Kidney (tissue), 14 donors: ENCODE data around the gene CYB5R2. TPM values are rescaled to one million over a fixed set of nuclear protein-coding genes. Genes with fewer than 3 reads are reported as not detected.

Experiments
- DNase-seq, 5 donors: peaks; one replicate each; pipeline ENCODE4 v3.0.0-alpha.2; 2013 to 2020
- FAIRE-seq: peaks from 2 replicates; lab custom pipeline; 2012; peaks lifted over from hg19 to GRCh38; lab: Jason Lieb, UNC
- H3K27ac ChIP-seq, 2 donors: one replicate each; pipeline ENCODE4 v1.7.0; 2013; ENCODE audit warnings: low read depth in 2 of 2, low read length in 2 of 2, inconsistent platforms in 1 of 2
- H3K27me3 ChIP-seq: one replicate; pipeline ENCODE4 v1.7.1; 2013; ENCODE audit warnings: low read length, inconsistent platforms; ENCODE audit not compliant: control insufficient read depth, insufficient read depth
- H3K36me3 ChIP-seq, 3 donors: one replicate each; pipeline versions ENCODE4 v1.7.0 to v1.7.1; 2013; ENCODE audit warnings: low read length in 3 of 3, control low read depth in 1 of 3, inconsistent platforms in 1 of 3; ENCODE audit not compliant: insufficient read depth in 3 of 3, control insufficient read depth in 2 of 3
- H3K4me1 ChIP-seq, 3 donors: one replicate each; pipeline versions ENCODE4 v1.7.0 to v1.7.1; 2013; ENCODE audit warnings: low read length in 3 of 3, inconsistent platforms in 1 of 3, low read depth in 1 of 3; ENCODE audit not compliant: control insufficient read depth in 2 of 3, insufficient read depth in 2 of 3
- H3K4me3 ChIP-seq, 3 donors: one replicate each; pipeline versions ENCODE4 v1.7.0 to v1.8.1; 2013; ENCODE audit warnings: low read length in 3 of 3, control low read depth in 1 of 3, inconsistent platforms in 1 of 3
- H3K9ac ChIP-seq, 3 donors: one replicate each; pipeline versions ENCODE4 v1.7.0 to v1.7.1; 2013; ENCODE audit warnings: low read length in 3 of 3, control low read depth in 1 of 3, inconsistent platforms in 1 of 3
- H3K9me3 ChIP-seq, 3 donors: one replicate each; pipeline versions ENCODE4 v1.7.0 to v1.7.1; 2013; ENCODE audit warnings: low read length in 3 of 3, control low read depth in 1 of 3, inconsistent platforms in 1 of 3; ENCODE audit not compliant: control insufficient read depth in 2 of 3, insufficient read depth in 1 of 3
- intact Hi-C: fragments of 100-400 bp; cut with DNase I; formaldehyde crosslinking; loops from one replicate; pipeline ENCODE4 v1.11.1; 2022
- polyA plus RNA-seq: library from polyadenylated mRNA; stranded (reverse); fragments of 350-450 nt; fragmentation: Illumina TruSeq; extraction: RNeasy Lipid Tissue Mini Kit (QIAGEN cat#74804); gene quantifications from one replicate; pipeline ENCODE4 v1.2.3, GENCODE V29; 2014; ENCODE audit warnings: low read depth, low replicate concordance; ENCODE audit not compliant: insufficient read depth
- total RNA-seq: library from RNA; stranded (reverse); fragmentation: NEBNext Ultra II Directional; extraction: Animal tissue kit (Norgen Biotek cat#: 25700); gene quantifications from one replicate; pipeline ENCODE4 v1.2.1, GENCODE V29; 2021
- TF ChIP-seq, protein P1 (sequence below): IDR thresholded peaks from 3 replicates; pipeline ENCODE4 v1.5.1; 2012; ENCODE audit warnings: mild to moderate bottlenecking, moderate library complexity, borderline replicate concordance; ENCODE audit not compliant: insufficient read depth; ENCODE audit errors: extremely low read depth
- donor health status: control.
- donor health status: control.
- donor health status: control.
- donor health status: control.
- donor health status: control.
- donor health status: DM: yes; HTN: yes; CAD: no.
- donor health status: Normal renal cell carcinoma (clear cell type).

Gene CYB5R2
- total and polyA plus RNA-seq, 2 donors from 2014 or later, result 8.2 to 8.7 TPM

DNA sequence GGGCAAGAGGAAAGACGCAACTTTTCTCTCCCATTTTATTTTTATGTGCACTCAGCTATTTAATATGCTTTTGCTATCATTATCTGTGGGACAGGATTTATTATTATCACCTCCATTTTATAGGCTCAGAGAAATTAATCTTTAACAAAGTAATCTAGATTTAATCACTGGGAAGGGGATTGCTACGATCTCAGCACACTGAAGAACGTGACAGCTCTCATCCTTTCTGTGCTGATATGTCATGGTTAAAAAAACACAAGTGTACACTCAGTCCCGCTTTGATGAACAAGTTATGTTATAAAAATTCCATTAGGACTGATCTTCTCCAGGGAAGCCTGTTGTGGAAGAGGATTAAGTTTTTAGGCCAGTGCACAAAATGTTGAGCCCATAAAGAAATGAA lies 37.6 kb downstream of the CYB5R2 start:
- Histone ChIP-seq H3K27me3 (no peaks in the 10 kb centered on the region), H3K9ac (no peak overlapping the region), H3K4me3 (no peak overlapping the region), H3K9me3 (no peaks in the 10 kb centered on the region), H3K27ac (no peak overlapping the region), H3K36me3 (peaks cover 0 to 68% (median 52%) of the 10 kb centered on the region in 3 donors), H3K4me1 (peaks cover 0 to 9% (median 7%) of the 10 kb centered on the region in 3 donors)
- no peak for FAIRE-seq
- TF ChIP-seq, protein P1, sequence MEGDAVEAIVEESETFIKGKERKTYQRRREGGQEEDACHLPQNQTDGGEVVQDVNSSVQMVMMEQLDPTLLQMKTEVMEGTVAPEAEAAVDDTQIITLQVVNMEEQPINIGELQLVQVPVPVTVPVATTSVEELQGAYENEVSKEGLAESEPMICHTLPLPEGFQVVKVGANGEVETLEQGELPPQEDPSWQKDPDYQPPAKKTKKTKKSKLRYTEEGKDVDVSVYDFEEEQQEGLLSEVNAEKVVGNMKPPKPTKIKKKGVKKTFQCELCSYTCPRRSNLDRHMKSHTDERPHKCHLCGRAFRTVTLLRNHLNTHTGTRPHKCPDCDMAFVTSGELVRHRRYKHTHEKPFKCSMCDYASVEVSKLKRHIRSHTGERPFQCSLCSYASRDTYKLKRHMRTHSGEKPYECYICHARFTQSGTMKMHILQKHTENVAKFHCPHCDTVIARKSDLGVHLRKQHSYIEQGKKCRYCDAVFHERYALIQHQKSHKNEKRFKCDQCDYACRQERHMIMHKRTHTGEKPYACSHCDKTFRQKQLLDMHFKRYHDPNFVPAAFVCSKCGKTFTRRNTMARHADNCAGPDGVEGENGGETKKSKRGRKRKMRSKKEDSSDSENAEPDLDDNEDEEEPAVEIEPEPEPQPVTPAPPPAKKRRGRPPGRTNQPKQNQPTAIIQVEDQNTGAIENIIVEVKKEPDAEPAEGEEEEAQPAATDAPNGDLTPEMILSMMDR, result no peak
- DNase-seq, result no peak
- intact Hi-C loops, result no loop called here

DNA sequence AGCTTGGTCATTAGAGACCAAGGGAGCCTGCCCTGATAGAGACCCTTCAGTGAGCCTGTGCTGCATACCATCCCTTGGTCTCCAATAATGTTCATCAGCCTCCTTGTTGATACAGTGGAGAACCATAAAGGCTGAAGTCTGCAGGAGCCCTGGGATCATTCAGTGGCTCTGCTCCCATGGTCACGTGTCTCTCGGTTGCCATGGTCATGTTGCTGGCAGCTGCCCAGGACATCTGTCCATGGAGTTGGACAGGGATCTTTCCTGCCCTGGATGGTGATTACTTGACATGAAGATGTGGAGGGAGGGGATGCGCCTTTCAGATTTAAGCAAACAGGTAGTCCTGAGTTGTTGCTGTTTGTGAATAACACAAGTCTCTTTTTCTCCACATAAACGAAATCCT lies 38.2 kb downstream of the CYB5R2 start:
- Histone ChIP-seq H3K27ac (no peak overlapping the region), H3K27me3 (no peaks in the 10 kb centered on the region), H3K4me1 (peaks cover 0 to 9% (median 4%) of the 10 kb centered on the region in 3 donors), H3K9me3 (no peaks in the 10 kb centered on the region), H3K4me3 (no peak overlapping the region), H3K9ac (no peak overlapping the region), H3K36me3 (peaks cover 0 to 67% (median 54%) of the 10 kb centered on the region in 3 donors)
- FAIRE-seq (no peak), DNase-seq (no peak)
- intact Hi-C loops, result no loop called here
- TF ChIP-seq, protein P1, result no peak

DNA sequence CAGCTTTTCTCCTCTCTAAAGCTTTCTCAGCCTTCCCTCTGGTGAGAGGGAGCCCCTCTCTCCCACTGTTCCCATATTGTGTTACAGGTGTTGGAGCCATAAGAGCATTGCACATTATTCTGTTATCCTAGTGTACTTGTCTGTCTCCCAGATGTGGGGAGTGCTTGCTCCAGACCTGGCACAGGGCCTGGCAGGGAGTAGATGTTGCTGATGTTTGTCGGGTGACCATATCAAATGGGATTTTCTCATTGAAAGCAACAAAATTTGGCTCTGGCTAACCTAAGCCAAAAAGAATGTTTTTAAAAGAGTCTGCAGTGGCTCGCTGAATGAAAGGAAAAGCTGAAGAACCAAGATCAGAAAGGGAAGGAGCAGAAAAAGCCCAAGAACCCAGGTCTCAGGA lies 41.1 kb downstream of the CYB5R2 start:
- no peak overlapping the region for H3K4me3 ChIP-seq
- TF ChIP-seq, protein P1, result no peak
- intact Hi-C loops, result no loop called here
- peaks cover 4 to 72% (median 58%) of the 10 kb centered on the region in 3 donors for H3K36me3 ChIP-seq
- no peaks in the 10 kb centered on the region for H3K27me3 ChIP-seq
- no peaks in the 10 kb centered on the region for H3K4me1 ChIP-seq
- H3K9me3 ChIP-seq, result no peaks in the 10 kb centered on the region
- DNase-seq, result no peak
- no peak overlapping the region for H3K27ac ChIP-seq
- FAIRE-seq, result no peak
- H3K9ac ChIP-seq, result no peak overlapping the region

DNA sequence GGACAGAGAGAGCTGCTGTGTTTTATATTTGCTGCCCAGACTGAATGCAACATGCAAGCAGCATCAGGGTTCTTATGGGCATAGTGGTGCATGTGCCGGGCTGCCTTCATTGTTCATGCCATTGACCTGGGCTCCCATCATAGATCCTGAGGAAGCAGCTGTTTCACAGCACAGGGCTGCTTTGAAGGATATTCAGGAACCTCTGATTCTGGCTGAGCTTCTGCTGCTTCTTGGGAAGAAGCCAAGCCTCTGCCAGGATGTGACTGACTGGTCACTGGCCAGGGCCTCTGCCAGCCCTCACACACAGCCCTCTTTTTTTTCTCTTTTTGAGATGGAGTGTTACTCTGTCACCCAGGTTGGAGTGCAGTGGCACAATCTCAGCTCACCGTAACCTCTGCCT lies 43.3 kb downstream of the CYB5R2 start:
- H3K9ac ChIP-seq, result no peak overlapping the region
- H3K36me3 ChIP-seq, result peaks cover 6 to 65% (median 59%) of the 10 kb centered on the region in 3 donors
- no peaks in the 10 kb centered on the region for H3K4me1 ChIP-seq
- TF ChIP-seq, protein P1, result no peak
- H3K27ac ChIP-seq, result no peak overlapping the region
- H3K4me3 ChIP-seq, result no peak overlapping the region
- no peaks in the 10 kb centered on the region for H3K9me3 ChIP-seq
- no peak for FAIRE-seq
- no peak for DNase-seq
- H3K27me3 ChIP-seq, result no peaks in the 10 kb centered on the region
- intact Hi-C loops, result no loop called here
